MV-4-11 (cell line): Measurements from ENCODE around the gene POPDC3.
"Not testable (repeated sequence)": the region's sequence is repeated elsewhere in the genome, so short reads cannot be mapped to it uniquely, and the experiment has no call there.

ENCODE experiments used
- DNase-seq: peaks from one replicate; lab custom pipeline; 2025; lab: John Stamatoyannopoulos, UW

The POPDC3 gene, protein sequence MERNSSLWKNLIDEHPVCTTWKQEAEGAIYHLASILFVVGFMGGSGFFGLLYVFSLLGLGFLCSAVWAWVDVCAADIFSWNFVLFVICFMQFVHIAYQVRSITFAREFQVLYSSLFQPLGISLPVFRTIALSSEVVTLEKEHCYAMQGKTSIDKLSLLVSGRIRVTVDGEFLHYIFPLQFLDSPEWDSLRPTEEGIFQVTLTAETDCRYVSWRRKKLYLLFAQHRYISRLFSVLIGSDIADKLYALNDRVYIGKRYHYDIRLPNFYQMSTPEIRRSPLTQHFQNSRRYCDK

DNA sequence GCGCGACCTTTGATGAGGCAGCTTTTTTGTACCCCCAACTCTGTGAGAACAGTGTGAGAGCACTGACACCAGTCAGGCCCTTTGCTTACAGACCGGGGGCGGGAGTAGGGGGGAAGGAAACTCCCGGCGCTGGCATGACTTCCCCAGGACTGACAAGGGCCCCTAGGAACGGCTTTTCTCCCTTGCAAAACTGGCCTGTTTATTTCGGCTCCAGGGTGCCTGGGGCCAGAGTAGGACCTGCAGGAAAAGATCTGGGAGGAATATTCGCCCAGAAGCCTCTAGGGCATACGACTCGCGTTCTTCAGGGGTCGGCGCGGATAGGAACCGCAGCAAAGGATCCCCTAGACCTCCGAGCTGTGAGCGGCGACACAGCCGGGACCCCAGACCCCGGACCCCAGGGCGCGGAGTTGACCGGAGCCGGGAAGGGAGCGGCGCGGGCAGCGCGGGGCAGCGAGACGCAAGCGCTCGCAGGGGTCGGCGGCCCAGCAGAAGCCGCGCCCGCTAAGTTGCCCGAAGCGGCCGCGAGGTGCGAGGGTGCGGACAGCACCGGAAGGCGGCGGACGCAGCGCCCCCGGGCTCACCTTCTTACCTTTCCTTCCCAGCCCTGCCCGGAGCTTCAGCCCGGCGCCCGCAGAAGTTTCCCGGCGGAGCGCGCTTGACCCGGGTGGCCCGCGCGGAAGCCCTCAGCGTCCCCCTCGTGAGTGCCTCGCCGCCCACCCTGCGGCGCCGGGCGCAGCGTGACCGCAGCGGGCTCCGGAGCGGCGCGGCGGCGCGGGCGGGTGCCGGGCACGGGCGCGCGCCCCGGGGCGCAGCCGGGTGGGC lies at the start of gene POPDC3:
Gene POPDC3, minus strand, starts transcription at position 771 of the 822 bp plus-strand sequence. CDS start 18,105 bp downstream, outside the sequence.
- no peak for DNase-seq

DNA sequence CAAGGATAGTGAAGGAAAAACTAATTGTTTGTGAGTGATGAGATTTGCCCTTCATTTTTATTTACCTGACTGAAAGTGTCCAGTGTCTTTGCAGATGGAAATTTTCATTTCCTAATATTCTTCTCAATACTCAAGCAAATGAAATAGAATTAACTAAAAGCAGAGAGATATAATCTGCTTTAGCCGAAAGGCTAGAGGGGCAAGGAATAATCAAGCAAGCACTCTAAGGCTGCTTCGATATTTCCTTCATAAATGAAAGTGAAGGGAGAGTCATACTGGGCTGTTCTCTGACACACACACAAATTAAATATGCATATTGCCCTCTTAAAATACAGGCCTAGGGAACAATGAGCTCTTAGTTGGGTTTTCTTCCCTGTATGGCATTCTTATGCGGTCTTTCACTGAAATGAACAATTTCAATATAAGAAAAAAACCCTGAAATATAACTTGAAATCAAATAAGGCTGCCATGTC lies 47.5 kb upstream of the POPDC3 start:
- DNase-seq = no peak

DNA sequence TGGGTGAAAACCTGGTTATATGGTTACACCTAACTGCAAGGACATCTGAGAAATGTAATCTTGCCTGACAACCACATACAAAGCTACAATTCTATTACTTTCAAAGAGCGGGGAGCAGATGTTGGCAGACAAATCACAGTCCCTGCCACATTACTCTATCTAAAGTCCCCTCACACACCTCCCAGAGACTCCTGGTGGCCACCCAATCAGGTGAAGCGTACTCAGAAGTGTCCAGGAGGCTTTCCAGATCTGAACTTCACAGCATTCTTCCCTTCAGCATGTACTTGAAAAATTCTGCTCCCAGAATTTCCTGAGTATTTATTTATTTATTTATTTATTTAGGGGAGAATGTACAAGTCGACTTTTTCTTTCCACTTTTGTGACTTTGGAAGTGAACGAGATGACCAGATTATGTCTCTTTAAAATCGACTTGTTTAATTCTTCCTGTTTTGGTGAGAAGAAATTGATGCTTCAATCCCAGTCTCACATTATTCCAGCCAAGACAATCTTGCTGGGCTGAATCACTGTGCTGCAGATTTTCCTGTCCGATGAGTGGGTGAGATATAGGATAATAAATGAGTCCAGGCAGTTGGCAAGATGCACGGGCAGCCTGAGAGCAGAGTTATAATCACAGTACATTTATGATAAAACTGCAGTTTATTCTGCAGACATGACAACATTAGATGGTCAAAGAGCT lies 46.9 kb upstream of the POPDC3 start:
- no peak for DNase-seq

DNA sequence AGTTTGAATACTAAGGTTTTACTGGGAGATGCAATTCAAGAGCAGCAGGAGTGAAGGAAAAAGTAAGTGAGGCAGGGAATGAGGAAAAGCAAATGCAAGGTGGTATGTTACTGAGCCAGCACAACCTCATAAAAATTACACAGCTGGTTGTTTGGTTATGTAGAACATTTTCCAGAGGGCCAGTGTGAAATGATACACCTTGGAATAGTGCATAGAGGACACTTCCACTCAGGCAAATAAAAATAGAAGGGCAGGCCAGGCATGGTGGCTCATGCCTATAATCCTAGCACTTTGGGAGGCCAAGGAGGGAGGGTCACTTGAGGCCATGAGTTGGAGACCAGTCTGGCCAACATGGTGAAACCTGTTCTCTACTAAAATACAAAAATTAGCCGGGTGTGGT lies 43.4 kb upstream of the POPDC3 start:
- no peak for DNase-seq

DNA sequence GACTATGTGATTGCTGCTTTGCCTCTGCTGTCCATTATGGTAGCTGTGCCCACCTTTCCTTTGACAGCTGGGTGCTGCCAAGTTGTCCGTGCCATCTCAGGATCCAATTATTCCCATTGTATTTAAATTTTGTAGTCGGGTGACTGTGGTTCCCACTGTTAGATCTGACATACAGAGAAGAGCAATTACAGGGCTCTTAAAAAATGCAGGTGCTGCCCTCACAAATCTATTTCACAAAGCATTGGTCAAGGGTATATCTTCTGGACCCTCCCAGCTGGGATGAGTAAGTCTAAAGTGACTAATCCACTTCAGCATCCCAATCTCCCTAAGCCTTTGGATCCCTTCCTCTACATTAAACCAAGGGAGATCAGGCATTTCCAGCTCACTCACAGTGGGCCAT lies 41.4 kb upstream of the POPDC3 start:
- DNase-seq = not testable (repeated sequence)

DNA sequence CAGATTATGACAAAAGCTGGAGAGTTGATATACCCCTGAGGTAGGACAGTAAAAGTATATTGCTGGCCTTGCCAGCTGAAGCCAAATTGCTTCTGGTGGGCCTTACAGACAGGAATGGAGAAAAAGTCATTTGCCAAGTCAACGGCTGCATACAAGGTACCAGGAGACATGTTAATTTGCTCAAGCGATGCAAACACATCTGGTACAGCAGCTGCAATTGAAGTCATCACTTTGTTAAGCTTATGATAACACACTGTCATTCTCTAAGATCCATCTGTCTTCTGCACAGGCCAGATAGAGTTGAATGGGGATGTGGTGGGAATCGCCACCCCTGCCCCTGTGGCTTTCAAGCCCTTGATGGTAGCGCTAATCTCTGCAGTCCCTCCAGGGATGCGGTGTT lies 40.4 kb upstream of the POPDC3 start:
- no peak for DNase-seq

DNA sequence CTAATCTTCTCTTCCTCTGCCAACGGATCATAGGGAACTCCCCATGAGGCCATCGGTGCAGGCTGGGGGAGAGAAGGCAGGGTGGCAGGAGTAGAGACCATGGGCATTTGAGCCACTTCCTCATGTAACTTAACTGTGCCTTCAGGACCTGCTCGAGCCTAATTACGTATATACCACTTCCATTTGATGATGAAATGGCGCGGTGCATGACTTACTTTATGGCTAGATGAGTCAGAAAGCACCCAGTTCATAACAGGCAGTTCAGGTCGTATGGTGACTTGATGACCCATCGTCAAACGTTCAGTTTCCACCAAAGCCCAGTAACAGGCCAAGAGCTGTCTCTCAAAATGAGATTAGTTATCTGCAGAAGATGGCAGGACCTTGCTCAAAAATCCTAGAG lies 39.4 kb upstream of the POPDC3 start:
- peak; percentile 96 for DNase-seq

DNA sequence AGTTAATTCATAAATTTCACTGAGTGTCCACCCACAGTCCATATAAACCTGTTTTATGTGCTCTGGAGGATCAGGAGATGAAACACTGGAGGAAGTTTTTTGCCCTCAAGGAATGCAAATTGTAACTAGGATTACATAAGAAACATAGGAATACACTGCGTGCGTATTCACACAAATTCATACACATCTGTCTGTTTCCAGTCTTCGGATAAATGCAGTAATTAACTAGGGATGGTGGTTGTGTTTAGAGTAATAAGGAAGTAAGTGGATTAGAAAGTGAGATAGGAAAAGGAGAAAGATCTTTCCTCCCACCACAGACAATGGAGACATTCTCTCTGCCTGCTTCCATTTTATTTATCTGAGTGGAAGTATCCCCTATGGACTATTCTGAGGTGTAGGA lies 35.7 kb upstream of the POPDC3 start:
- peak; percentile 15 for DNase-seq

DNA sequence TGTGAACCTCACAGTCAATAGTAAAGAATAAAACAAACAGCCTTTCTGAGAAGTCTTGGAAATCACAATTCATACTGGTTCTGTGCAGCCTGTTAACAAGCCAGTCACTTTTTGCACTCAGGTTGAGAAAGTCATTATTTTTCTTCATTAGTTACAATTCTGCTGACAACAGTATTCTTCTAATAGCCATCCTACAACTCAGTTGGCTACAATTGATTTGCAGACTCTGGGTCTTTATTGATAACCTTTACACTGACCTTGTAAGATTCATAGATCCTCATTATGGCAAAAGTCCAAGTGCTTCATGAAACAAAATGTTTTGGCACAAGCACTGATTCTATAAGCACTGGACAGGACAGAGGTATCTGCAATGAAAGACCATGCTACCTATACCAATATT lies 34.9 kb upstream of the POPDC3 start:
- DNase-seq = no peak

DNA sequence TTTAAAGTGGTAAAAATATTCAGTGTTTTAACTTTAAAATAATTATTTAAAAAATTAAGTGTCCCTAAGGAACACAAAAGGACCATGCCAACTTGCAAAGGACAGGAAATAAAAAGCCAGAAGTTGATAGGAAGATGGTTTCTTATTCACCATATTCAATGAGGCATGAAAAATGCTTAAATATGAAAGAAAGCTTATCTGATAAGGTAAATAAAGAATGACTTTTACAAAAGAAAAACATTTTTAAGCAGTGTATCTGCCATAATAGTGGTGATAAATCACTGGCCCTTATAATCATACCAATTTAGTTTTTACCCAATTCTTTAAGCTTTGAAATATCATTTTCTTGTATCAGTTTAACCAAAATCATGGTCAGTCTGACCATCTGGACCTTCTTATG lies 33.5 kb upstream of the POPDC3 start:
- DNase-seq = no peak

DNA sequence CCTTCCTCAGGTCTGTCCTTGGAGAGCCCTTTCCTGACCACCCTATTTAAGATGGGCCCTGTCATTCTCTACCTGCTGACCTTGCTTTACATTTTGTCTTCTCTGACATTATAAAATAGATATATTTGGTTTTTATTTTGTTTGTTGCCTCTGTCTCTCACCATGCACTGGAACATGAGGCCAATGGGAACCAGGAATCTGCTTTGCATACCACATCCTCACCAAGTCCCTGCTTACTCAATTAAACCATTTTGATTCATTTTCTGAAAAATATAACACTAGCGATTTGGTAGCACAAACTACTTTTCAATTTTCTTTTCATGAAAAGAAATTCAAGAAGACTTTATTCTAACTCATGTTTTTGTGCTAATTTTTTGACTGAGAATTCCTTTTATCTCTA lies 32.8 kb upstream of the POPDC3 start:
- DNase-seq = no peak

DNA sequence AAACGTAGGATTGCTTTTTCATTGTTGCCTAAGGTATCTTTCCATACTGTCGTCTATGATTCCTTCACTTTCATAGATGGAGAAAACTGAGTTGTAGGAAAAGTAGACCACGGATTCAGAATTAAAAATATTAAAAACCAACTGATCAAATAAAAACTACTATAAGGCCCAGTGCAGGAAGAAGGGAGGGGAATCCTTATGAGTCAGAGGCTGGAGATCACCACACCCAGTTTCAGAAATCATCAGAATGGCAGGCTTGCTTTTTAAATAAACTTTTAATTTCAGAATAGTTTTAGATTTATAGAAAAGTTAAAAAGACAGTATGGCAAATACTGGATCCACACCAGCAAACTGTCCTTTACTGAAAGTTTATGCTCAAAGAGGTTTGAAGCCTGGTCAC lies 32.0 kb upstream of the POPDC3 start:
- DNase-seq = no peak

DNA sequence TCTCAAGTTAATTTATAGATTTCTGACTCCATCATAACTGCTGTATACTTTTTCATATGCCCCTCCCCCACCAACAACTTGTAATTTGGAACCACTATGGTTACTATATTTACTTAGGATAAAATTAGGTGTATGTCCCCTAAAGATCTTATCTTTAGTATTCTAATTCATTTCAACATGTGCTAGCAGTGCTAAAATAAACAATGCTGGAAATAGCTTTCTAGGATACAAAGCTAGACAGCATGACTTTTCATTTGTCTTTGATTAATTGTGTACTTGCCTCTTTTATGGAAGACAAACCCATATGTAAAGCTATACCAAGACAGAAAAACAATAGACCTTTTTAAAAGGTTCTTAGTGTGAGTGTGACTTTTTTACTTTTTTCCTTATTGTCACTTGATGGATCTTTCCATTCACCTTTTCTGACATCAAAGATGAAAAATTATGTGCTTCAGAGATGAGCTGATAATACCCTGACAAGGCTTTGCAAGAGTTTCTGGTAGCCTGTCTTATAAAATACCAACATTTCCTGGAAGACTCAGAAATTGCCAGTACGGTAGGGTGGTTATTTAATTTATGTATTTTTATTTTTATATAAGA lies 31.2 kb upstream of the POPDC3 start:
- DNase-seq = no peak

DNA sequence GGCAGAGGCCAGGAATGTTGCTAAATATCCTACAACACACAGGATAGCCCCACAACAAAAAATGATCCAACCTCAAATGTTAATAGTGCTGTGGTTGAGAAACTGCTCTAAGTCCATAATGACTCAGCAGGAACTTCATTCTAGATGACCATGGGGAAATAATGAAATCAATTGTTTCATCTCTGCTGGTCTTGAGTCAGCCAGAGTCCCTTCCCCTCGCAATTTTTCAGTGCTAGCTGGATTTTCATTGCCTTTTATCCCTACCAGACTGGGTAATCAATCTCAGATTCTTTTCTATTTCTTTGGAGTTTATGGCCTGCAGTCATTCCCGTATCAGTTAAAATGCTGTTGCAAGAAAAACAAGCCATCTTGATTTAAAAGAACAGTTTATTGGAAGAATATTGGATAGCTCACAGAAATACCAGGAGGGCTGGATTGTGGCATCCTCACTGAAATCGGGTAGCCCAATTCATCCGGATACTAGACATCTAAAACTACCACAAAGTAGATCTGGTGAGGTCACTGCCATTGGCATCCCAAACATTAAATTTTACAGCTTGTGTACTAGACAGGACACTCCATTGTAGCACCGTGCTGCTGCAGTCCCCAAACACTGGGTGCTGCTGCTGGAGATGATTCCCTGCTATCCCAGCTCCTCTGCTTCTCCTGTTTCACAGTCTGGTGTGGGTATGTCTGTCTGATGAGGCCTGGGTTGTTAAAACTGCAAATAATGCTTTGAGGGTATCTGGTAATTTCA lies 30.3 kb upstream of the POPDC3 start:
- DNase-seq = peak; percentile 74

DNA sequence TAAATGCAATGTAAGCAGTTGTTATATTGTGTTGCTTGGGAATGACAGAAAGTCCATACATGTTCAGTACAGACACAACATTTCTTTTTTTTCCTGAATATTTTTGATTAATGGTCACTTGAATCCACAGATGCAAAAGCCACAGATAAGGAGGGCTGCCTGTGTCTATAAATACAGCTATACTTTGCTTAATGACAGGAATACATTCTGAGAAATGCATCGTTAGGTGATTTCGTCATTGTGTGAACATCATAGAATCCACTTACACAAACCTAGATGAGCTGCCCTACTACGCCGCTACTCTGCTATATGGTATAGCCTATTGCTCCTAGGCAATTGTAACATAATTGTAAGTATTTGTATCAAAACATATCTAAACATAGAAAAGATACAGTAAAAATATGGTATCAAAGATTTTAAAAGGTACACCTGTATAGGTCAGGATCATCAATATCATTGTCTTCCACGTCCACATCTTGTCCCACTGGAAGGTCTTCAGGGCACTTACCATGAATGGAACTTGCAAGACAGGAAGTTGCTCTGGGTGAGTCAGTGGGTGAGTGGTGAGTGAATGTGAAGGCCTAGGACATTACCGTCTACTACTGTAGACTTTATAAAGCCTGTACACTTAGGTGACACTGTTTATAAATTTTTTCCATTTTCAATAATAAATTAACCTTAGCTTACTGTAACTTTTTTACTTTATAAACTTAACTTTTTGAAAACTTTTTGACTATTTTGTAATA lies 27.9 kb upstream of the POPDC3 start:
- DNase-seq = peak; percentile 24

DNA sequence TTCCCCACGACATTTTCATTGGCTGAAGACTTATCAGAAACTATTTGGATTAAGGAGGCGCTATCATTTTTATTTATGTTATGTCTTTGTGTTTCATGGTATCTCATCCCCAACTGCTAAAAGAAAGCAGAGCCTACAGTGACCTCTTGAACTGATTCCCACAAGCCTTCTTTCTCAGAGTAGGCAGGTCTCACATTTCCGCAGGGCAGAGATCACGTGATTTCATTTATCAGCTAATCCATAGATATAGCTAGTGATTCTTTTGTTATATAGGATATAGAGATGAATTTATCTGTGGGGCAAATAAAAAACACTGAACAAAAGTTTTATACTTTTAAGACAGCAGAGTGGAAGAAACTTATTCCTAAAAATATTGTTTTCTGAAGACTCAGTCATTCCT lies 25.0 kb upstream of the POPDC3 start:
- DNase-seq = no peak

DNA sequence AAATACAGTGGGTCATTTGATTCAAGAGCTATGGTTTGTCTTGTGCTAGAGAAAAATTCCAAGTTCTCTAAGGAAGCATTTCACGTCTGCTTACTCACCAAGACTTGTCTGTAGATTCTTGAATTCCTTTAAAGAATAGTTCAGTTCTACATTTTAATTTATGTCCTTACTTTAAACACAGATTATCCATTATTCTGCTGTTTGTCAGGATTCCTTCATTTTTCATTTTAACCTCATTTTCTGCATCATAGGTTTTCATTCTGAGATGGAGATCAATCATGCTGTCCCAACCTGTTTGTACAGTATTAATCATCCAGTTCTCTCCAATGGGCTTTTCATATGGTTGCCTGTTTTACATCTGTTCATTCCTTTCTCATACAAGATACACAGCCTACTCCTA lies 24.5 kb upstream of the POPDC3 start:
- DNase-seq = no peak

DNA sequence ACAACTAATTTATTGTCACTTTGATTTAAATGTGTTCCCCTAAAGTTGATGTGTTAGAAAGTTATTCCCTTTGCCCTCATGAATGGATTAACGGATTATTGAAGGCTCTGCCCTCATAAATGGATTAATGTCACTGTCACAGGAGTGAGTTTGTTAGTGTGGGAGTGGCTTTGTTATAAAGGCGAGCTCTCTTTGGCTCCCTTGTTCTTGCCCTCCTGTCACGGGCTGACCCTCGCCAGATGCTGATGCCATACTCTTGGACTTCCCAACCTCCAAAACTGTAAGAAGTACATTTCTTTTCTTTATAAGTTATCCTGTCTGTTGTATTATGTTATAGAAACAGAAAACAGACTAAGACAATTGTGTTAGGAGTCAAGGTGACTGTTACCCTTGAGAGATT lies 22.7 kb upstream of the POPDC3 start:
- DNase-seq = no peak

DNA sequence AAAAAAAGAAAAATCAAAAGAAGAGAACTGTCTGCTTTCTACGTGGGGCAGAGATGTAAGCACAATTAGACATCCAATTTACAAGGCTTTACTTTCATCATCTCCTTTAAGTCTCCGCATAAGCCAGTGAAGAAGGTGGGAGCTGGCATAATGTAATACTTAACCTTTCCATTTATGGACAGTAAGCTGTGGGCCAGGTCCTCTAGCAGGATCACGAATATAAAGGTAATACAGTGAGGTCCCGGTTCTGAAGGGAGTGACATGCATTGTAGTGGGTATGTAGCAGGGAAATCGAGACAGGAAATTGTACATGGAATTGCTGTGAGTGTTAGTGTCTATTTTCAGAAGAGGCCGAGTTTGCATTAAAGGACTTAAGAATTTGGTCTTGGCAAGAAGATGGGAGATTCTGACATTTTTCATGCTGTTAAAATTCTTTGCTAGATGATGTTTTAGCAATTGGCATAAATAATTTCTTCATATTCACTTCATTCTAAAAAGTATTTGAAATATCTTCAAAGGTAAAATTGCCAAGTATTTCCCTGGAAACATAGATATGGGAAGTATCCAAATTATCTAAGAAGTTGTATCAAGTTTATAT lies 20.4 kb upstream of the POPDC3 start:
- no peak for DNase-seq

DNA sequence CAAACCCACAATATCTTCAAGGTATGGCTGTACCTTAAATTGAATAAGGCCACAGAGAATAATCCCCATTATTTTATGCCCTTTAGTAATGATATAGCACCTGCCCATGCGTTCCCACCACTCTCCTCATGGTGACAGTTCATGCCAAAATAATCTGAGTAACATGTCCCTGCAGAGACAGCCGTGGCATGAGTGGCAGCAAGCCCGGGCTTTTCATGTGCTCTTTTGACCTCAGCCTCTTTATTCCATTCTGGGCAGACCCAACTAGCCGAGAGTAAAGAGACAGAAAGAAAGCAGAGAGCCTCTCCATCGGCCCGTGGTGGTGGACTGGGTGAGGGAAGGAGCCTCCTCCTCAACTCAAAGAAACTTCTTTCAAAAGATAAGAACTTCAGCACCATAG lies 19.9 kb upstream of the POPDC3 start:
- DNase-seq = no peak

DNA sequence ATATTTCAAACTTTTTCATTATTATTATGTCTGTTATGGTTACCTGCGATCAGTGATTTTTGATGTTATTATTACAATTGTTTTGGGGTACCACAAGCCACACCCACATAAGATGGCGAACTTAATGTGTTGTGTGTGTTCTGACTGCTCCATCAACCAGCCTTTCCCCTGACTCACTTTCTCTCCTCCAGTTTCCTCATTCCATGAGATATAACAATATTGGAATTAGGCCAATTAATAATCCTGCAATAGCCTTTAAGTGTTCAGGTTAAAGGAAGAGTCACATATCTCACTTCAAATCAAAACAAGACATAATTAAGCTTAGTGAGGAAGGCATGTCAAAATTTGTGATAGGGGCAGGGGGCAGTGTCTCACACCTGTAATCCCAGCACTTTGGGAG lies 16.3 kb upstream of the POPDC3 start:
- DNase-seq = no peak
